Chondrocyte (in vitro differentiated cells): ENCODE measurements around the gene LDLRAD4. TPM values are rescaled to one million over a fixed set of nuclear protein-coding genes. Genes with fewer than 3 reads are reported as not detected.

Source experiments
- DNase-seq: peaks from one replicate; pipeline ENCODE4 v3.0.0; 2021; ENCODE audit warnings: mixed read lengths, low spot score
- H3K27ac Mint-ChIP-seq: one replicate; pipeline ENCODE4 v1.8.0; 2021; ENCODE audit warnings: mild to moderate bottlenecking, moderate library complexity, mixed read lengths; ENCODE audit not compliant: unreplicated experiment
- H3K27me3 Mint-ChIP-seq: 2 replicates; pipeline ENCODE4 v1.8.0; 2021; ENCODE audit warnings: low read depth, mixed read lengths
- H3K36me3 Mint-ChIP-seq: 2 replicates; pipeline ENCODE4 v1.8.0; 2021; ENCODE audit warnings: low read depth, mixed read lengths
- H3K4me1 Mint-ChIP-seq: 2 replicates; pipeline ENCODE4 v1.8.0; 2021; ENCODE audit warnings: low read depth, mild to moderate bottlenecking, mixed read lengths
- H3K4me3 Mint-ChIP-seq: one replicate; pipeline ENCODE4 v1.8.0; 2021; ENCODE audit warnings: mild to moderate bottlenecking, moderate library complexity, mixed read lengths; ENCODE audit not compliant: unreplicated experiment
- H3K9me3 Mint-ChIP-seq: 2 replicates; pipeline ENCODE4 v1.8.0; 2021; ENCODE audit warnings: low read depth, mixed read lengths
- total RNA-seq: library from RNA; stranded (reverse); gene quantifications from 3 replicates; pipeline ENCODE4 v1.2.1, GENCODE V29; 2021
- TF ChIP-seq, protein P1 (sequence below): fragments of 200-600 bp; sonication (generic); IDR thresholded peaks from 2 replicates; pipeline ENCODE4 v1.5.0; 2021; ENCODE audit warnings: antibody characterized with exemption, mild to moderate bottlenecking, moderate library complexity

The LDLRAD4 gene
- total RNA-seq, 1 donor from 2014 or later, result 80.5 TPM

DNA sequence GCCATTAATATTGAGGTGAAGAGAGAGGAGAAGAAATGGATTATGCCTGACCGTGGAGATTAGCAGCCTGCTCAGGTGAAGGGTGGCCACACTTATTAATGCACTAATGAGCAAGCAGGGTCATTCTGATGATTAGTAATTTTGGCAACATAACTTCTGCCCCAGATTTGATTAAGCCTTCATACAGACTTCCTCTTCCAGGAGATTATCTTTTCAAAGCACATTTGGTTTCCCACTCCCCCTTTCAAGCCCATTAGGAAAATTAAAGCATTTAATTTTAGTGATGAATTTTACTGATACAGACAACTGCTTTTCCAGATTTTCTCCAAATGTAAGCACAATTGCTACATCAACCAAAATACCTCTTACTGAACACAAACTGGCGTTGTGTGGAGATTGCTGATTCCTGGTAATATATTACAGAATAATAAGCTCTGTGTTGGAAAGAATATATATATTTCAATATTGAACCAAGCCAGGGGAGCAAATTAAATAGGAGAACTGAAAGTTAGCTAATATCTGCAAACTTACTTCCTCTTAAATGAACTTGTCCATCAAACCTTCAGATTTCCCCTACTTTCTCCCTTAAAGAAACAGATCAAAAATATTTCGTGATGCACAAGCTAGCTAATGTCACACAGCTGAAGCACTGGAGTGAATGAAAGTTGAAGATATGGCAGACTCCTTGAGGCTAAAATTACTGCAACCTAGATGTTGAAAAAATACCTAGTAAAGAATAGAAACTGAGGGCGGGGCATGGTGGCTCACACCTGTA is 367.0 kb downstream of the LDLRAD4 start:
- Mint-ChIP-seq H3K27ac (no peak overlapping the region), H3K4me1 (peaks cover 23% of the 10 kb centered on the region), H3K27me3 (no peaks in the 10 kb centered on the region), H3K9me3 (no peaks in the 10 kb centered on the region), H3K4me3 (no peak overlapping the region), H3K36me3 (peaks cover 6% of the 10 kb centered on the region)
- DNase-seq, result no peak
- TF ChIP-seq, protein P1, sequence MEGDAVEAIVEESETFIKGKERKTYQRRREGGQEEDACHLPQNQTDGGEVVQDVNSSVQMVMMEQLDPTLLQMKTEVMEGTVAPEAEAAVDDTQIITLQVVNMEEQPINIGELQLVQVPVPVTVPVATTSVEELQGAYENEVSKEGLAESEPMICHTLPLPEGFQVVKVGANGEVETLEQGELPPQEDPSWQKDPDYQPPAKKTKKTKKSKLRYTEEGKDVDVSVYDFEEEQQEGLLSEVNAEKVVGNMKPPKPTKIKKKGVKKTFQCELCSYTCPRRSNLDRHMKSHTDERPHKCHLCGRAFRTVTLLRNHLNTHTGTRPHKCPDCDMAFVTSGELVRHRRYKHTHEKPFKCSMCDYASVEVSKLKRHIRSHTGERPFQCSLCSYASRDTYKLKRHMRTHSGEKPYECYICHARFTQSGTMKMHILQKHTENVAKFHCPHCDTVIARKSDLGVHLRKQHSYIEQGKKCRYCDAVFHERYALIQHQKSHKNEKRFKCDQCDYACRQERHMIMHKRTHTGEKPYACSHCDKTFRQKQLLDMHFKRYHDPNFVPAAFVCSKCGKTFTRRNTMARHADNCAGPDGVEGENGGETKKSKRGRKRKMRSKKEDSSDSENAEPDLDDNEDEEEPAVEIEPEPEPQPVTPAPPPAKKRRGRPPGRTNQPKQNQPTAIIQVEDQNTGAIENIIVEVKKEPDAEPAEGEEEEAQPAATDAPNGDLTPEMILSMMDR, result no peak

DNA sequence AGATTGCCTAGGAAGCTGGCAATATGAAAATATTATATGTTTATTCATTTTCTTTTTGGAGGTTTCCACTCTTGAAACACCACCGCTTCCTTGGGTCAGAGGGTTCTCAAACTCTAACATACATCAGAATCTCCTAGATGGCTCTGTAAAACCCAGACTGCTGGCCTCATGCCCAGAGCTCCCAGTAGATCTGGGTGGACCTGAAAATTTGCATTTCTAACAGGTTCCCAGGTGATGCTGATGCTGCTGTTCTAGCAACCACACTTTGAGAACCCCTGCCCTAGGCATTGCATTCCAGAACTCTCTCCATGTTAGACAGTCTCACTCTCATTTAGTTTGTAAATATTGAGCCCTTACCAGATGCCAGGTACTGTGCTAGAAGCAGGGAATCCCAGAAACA is 368.4 kb downstream of the LDLRAD4 start:
- Mint-ChIP-seq H3K9me3 (no peaks in the 10 kb centered on the region), H3K4me3 (no peak overlapping the region), H3K27me3 (no peaks in the 10 kb centered on the region), H3K36me3 (peaks cover 8% of the 10 kb centered on the region), H3K27ac (no peak overlapping the region), H3K4me1 (peaks cover 21% of the 10 kb centered on the region)
- DNase-seq, result no peak
- TF ChIP-seq, protein P1, result no peak

- TF ChIP-seq, protein P1, result no peak
- no peak overlapping the region for H3K4me3 Mint-ChIP-seq
Measured at GRCh38 chr18:13587477-13587876, 368.9 kb downstream of the LDLRAD4 start.

DNA sequence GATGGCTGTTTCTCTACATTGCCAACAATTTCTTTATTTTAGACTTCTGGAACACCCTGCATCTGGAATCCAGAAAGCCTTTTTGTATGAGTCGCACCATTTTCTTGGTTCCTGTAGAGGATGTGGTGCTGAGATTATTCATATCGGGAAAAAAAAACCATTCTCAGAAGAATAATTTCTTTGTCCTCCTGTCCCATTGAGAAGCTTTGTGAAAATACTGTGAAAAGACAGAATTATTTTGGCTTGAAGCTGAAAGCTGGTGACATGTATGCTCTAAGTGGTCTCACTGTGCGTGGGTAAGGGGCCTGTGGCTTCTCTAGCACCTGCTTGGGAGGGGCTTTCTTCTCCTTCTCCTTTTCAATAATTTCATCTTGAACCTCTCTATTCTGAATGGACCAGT is 369.4 kb downstream of the LDLRAD4 start:
- no peak for DNase-seq
- peaks cover 25% of the 10 kb centered on the region for H3K4me1 Mint-ChIP-seq
- no peak overlapping the region for H3K4me3 Mint-ChIP-seq
- H3K27me3 Mint-ChIP-seq, result no peaks in the 10 kb centered on the region
- H3K36me3 Mint-ChIP-seq, result peaks cover 8% of the 10 kb centered on the region
- no peaks in the 10 kb centered on the region for H3K9me3 Mint-ChIP-seq
- peak overlapping the region; percentile 49 for H3K27ac Mint-ChIP-seq
- TF ChIP-seq, protein P1, result no peak

More at GRCh38 chr18:13587477-13587876, 368.9 kb downstream of the LDLRAD4 start:
- Mint-ChIP-seq H3K27me3 (no peaks in the 10 kb centered on the region), H3K27ac (peak overlapping the region; percentile 47), H3K9me3 (no peaks in the 10 kb centered on the region), H3K36me3 (peaks cover 8% of the 10 kb centered on the region), H3K4me1 (peaks cover 25% of the 10 kb centered on the region)
- DNase-seq, result no peak

DNA sequence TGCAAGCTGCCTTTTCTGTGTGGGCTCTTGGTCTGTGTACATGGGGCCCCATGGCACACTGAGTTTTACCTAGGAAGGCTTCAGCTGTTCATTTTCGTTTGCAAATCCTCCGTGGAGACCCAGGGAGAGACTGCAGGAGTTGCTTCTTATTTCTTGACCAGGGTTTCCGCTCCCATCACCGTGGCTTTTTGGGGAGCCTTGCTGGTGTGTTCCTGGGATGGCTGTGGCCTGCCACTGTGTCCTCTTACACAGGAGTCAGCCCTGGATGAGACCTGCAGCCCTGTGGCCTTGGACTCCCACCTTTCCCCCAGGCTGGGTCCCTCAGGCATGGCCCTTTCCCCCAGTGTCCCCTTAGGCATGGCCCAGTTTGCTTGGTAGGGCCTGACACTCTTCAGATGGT is 370.8 kb downstream of the LDLRAD4 start:
- DNase-seq, result no peak
- no peaks in the 10 kb centered on the region for H3K27me3 Mint-ChIP-seq
- peaks cover 9% of the 10 kb centered on the region for H3K36me3 Mint-ChIP-seq
- no peak overlapping the region for H3K4me3 Mint-ChIP-seq
- TF ChIP-seq, protein P1, result no peak
- peaks cover 31% of the 10 kb centered on the region for H3K4me1 Mint-ChIP-seq
- no peak overlapping the region for H3K27ac Mint-ChIP-seq
- H3K9me3 Mint-ChIP-seq, result no peaks in the 10 kb centered on the region
